Ecto neural progenitor cell (in vitro differentiated cells): ENCODE results near the gene ITGB1.
"Not testable (repeated sequence)": the region's sequence is repeated elsewhere in the genome, so short reads cannot be mapped to it uniquely, and the experiment has no call there.

Source experiments
- DNase-seq: peaks from one replicate; pipeline ENCODE4 v3.0.0-alpha.2; 2018; ENCODE audit warnings: low spot score

ITGB1 gene

DNA sequence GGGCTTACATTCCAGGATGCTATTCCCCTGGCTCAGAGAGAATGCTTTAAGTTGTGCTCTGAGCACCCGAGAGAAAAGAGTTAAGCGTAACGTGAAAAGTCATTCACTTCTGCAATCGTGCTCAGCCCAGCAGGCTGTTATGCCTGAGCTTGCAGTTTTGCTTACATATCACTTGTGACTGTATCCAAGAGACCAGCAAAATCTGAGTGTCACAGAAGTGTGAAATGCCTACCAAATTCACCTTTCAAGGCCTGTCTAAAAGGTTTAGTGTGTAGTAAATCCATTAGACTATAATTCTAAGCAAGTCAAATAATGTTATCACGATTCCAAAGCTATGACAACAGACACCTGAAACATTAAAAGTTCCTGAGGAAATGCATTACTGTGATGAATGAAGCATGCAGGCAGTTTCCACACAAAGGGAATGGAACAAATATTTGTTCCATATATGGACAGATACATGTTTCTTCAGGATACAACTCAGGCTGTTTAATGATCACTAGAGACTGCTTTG, 20.1 kb downstream of the ITGB1 start:
- no peak for DNase-seq

DNA sequence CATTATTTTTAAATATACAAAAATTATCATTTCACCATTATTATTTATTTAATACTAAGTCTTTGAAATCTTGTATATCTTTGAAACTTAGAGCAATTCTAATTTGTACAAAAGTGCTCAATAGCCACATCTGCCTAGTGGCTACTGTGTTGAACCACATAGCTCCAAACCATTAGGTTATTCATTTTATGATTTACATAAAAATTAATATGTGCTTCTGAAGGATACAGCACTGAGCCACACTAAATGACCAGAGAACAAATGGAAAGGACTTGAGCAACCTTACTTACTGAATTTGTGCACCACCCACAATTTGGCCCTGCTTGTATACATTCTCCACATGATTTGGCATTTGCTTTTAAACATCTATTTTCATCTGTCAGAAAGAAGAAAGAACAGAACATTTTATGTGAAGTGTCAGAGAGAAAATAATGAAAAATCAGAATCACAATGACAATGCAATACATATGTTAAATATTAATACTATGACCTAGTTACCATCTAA, 25.8 kb downstream of the ITGB1 start:
- DNase-seq = no peak

- DNase-seq = no peak
Measured at GRCh38 chr10:32931593-32931992, 26.4 kb downstream of the ITGB1 start.

GRCh38 chr10:32930036-32930435, 28.0 kb downstream of the ITGB1 start:
- DNase-seq = no peak

- no peak for DNase-seq
Measured at GRCh38 chr10:32929634-32930033, 28.4 kb downstream of the ITGB1 start.

- DNase-seq = no peak
Measured at GRCh38 chr10:32927750-32928149, 30.3 kb downstream of the ITGB1 start.

DNA sequence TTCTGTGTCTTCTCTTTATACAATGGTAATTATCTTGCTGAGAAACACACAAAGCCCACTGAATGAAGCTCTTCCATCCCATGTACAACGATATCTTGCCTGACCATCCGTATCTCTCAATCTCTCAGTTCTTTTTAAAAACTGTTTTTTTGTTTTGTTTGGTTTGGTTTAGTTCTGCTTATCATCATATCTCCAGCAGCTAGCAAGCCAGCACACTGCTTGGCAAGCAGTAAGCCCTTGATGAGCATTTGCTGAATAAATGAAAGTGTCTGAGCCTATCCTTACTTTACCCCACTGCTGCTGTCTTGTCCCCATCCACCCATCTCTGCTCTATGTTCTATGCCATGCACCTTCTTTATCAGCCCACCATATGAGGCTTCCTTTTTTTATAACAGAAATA, 34.2 kb downstream of the ITGB1 start:
- no peak for DNase-seq

DNA sequence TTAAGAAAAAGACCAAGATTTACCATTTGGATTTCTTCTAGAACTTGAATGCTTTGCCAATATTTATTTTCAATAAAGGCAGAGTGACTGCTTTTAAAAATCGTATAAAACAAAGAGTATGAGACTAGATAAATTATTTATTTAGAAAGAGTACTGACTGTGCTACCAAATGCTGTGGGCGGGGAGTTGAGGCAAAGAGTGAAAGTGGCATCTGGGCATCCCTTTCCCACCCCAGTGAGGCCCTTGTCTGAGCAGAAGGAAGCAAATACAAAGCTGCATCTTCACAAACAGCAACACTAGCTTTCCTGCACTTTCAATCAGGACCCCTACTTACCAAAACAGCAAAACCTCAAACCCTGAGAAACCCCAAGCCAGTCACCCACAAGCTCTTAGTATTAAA, 34.9 kb downstream of the ITGB1 start:
- DNase-seq = no peak

- no peak for DNase-seq
Measured at GRCh38 chr10:32922170-32922569, 35.9 kb downstream of the ITGB1 start.

GRCh38 chr10:32917817-32918216, 40.2 kb downstream of the ITGB1 start:
- DNase-seq = not testable (repeated sequence)

- no peak for DNase-seq
Measured at GRCh38 chr10:32911285-32912016, 46.6 kb downstream of the ITGB1 start.

DNA sequence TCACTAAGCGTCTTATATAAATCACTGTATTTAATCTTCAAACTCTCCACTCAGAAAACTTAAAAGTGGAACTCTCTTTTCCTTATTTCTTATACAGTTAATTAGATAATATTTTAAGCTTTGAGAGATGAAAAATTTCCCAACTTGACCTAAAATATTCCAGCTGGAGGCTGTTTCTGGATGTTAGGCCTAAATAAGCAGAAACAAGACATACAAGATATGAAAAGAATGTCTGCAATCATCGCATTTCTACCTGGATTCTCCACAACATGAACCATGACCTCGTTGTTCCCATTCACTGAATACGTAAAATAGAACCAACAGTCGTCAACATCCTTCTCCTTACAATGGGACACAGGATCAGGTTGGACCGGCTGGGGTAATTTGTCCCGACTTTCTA, 48.1 kb downstream of the ITGB1 start:
- DNase-seq = not testable (repeated sequence)

- no peak for DNase-seq
Measured at GRCh38 chr10:32909456-32909855, 48.6 kb downstream of the ITGB1 start.

DNA sequence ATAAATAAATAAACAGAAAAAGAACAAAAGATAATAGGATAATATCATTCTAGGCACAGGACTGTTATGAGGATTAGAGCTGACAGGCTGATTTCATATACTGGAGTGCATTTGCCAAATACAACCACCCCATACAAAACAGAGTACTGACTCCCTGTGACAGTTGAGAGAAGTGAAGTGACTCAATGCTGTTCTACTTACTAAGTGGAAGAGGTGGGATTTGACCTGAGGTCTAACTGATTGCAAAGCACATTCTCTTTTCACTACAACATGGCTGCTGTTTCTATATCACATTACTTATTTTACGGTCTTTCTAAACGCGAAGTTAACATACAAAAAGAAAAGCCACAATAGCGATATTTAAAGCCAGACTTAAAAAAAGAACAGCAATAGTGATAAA, 51.4 kb downstream of the ITGB1 start:
- DNase-seq = no peak

GRCh38 chr10:32905466-32905865, 52.6 kb downstream of the ITGB1 start:
- DNase-seq = no peak

- no peak for DNase-seq
Measured at GRCh38 chr10:32901815-32902214, 56.2 kb downstream of the ITGB1 start.

DNA sequence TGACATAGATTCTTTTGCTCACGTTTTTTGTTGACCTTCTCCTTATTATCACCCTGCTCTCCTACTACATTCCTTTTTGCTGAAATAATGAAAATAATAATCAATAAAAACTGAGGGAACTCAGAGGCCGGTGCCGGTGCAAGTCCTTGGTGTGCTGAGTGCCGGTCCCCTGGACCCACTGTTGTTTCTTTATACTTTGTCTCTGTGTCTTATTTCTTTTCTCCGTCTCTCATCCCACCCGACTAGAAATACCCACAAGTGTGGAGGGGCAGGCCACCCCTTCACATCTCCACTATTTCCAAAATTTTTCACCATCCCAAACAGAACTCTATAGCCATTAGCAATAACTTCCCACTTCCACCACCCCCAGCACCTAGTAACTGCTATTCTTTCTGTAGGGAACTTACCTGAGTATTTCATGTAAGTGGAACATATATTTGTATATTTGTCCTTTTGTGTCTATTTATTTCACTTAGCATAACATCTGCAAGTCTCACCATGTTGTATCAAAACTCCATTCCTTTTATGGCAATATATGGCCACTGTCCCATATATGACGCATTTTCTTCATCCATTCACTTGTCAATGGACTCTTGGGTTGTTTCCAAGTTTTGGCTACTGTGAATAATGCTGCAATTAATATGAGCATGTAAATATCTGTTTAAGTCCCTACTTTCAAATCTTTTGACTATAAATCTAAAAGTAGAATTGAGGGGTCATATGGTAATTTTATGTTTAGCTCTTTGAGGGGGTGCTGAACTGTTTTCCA, 62.6 kb downstream of the ITGB1 start:
- DNase-seq = not testable (repeated sequence)

DNA sequence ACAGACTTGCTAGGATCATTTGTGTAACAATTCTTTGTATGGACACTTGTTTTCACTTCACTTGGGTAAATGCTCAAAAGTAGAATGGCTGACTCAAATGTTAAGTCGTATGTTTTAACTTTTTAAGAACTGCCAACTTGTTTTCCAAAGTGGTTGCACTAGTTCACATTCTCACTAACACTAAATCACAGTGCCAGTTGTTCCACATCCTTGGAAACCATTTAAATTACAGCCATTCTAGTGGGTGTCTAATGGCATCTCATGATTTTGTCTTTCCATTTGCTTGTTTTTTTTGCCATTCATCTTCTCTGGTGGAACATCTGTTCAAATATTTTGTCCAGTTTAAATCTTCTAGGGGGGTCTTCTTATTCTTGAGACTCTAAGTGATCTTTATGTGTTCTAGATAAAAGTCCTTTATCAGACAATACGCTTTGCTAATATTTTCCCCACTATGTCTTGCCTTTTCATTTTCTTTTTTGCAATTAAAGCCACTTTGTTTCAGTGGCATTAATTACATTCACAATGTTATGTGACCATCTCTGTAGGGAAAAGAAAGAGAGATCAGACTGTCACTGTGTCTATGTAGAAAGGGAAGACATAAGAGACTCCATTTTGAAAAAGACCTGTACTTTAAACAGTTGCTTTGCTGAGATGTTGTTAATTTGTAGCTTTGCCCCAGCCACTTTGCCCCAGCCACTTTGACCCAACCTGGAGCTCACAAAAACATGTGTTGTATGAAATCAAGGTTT, 63.9 kb downstream of the ITGB1 start:
- DNase-seq = no peak

GRCh38 chr10:32893434-32893833, 64.6 kb downstream of the ITGB1 start:
- no peak for DNase-seq

DNA sequence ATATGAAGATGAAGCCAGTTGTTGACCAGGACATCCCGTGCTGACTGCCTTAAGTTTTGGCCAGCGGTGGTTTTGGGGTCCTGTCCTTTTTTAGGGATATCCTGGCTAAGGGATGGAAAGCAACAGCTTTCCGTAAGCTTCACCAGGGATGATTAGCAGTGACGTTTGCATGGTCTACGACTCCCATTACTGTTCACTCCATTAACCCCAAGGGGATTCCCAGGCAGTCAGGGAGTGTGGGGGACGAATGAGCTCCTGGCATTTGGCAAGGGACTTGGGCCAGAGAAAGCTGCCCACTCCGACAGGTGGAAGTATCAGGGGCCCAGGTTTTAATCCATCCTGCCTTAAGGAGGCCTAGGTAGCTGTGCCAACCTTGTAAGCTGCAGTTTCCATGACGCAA, 66.8 kb downstream of the ITGB1 start:
- DNase-seq = no peak

DNA sequence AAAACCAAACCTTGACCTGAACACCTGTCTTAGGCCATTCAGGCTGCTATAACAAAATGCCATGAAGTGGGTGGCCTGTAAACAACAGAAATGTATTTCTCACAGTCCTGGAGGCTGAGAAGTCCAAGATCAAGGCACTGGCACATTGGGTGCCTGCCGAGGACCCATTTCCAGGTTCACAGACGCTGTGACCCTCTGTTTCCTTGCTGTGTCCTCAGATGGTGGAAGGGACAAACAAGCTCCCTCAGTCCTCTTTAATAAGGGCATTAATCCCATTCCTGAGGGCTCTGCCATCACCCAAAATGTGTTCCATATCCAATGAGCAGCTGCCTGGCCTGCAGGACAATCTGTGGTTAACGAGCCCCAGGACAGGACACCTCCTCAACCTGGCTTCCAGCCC, 67.6 kb downstream of the ITGB1 start:
- DNase-seq = no peak

- no peak for DNase-seq
Measured at GRCh38 chr10:32889631-32890212, 68.3 kb downstream of the ITGB1 start.
